H1 (cell line): ENCODE measurements around the gene TAAR9. TPM values are rescaled to one million over a fixed set of nuclear protein-coding genes. Genes with fewer than 3 reads are reported as not detected.

Source experiments
- CHD2 ChIP-seq: IDR thresholded peaks from 2 replicates; pipeline ENCODE4 v1.6.1; 2012; ENCODE audit warnings: low read length, improper control_type of control experiment
- KDM5A ChIP-seq: fragments of 200-600 bp; IDR thresholded peaks from 2 replicates; pipeline ENCODE4 v1.7.1; 2012; ENCODE audit warnings: mild to moderate bottlenecking, low read length, inconsistent platforms, mixed read lengths
- PHF8 ChIP-seq: fragments of 200-600 bp; sonication (generic); conservative IDR thresholded peaks from 2 replicates; pipeline ENCODE4 v1.7.1; 2012; ENCODE audit warnings: low read depth, mild to moderate bottlenecking, inconsistent platforms, low read length, moderate library complexity
- RXRA ChIP-seq: IDR thresholded peaks from 2 replicates; pipeline ENCODE4 v1.6.1; 2011; ENCODE audit warnings: low read depth, mild to moderate bottlenecking, low read length, moderate library complexity; ENCODE audit not compliant: insufficient read depth
- polyA plus RNA-seq, 7 experiments: library from polyadenylated mRNA; depleted of rRNA in 3 of 7; stranded (reverse) in 5 of 7; unstranded in 2 of 7; fragments of >200 nt in 5 of 7; fragments of 200-250 nt in 2 of 7; gene quantifications; 1 replicate in 5 of 7; 2 replicates in 1 of 7; 4 replicates in 1 of 7; pipeline versions ENCODE4 v1.2.1 to v1.2.3, GENCODE V29; 2011 to 2013; ENCODE audit warnings: missing spikeins in 2 of 7, mixed read lengths in 2 of 7
- total RNA-seq: library from RNA; stranded (reverse); fragmentation: NEBNext Ultra II Directional; extraction: Animal tissue kit (Norgen Biotek cat#: 25700); gene quantifications from 2 replicates; pipeline ENCODE4 v1.2.1, GENCODE V29; 2021

TAAR9 gene
- total and polyA plus RNA-seq, 2 of the 8 experiments (the other 6 are each of a cell fraction or from before 2014, with no cell fraction given) = not detected

DNA sequence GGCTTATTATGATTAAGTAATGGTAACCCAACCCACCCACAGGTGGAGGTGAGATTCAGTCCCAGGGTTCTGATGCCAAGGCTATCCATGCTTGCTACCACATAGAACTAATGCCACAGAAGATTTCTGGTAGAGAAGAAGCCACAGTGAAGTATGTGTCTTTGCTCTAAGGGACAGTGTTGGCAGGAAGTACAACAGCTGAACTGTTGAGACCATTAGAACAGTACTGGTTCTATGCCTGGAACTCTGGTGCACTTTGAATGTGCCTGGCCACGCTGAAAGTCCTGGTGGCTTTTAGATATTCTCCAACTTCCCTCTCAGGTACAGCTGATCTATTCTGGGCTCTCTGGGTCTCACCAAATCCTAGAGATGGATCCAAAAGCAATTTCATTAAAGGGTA lies 32.9 kb upstream of the TAAR9 start (continued):
- no peak for TF ChIP-seq CHD2
- TF ChIP-seq PHF8 = no peak
- TF ChIP-seq KDM5A = no peak
- no peak for TF ChIP-seq RXRA
- TF ChIP-seq, all 59 proteins: peak for 0
